SK-N-SH (cell line): ENCODE data around the gene MIAT. TPM values are rescaled to one million over a fixed set of nuclear protein-coding genes. Genes with fewer than 3 reads are reported as not detected.

Experiments used
- CTCF ChIA-PET: fragments of 300-600, 350-600 bp; formaldehyde crosslinking; extraction: SDS; loops from one replicate; lab custom pipeline; 2021; lab: Yijun Ruan, JAX
- POLR2A ChIA-PET: fragments of 350-600 bp; sonication (Branson Sonifier 250); formaldehyde crosslinking; extraction: SDS; loops from one replicate; lab custom pipeline; 2020; ENCODE audit warnings: antibody characterized with exemption, inconsistent platforms; lab: Yijun Ruan, JAX
- DNase-seq: peaks from one replicate; pipeline ENCODE4 v3.0.0; 2012
- H2AFZ ChIP-seq: fragments of 200-600 bp; sonication (generic); 2 replicates; pipeline ENCODE4 v1.8.1; 2016; ENCODE audit warnings: antibody characterized with exemption, mild to moderate bottlenecking, low read depth
- H3F3A ChIP-seq: fragments of 200-600 bp; sonication (generic); replicated peaks from 2 replicates; pipeline ENCODE3; 2016; ENCODE audit warnings: antibody characterized with exemption, mild to moderate bottlenecking; ENCODE audit not compliant: insufficient read depth
- H3K27ac ChIP-seq, 2 experiments: fragments of 200-500 bp in 1 of 2; fragments of 200-600 bp in 1 of 2; sonication (Bioruptor generic) in 1 of 2; sonication (generic), shearing (Covaris generic) in 1 of 2; 2 replicates each; pipeline versions ENCODE4 v1.5.1 to v1.6.1; 2014 to 2016; ENCODE audit warnings: low read depth in 2 of 2, inconsistent platforms in 1 of 2, low read length in 1 of 2, mild to moderate bottlenecking in 1 of 2, mixed read lengths in 1 of 2
- H3K27me3 ChIP-seq: fragments of 200-600 bp; sonication (generic), shearing (Covaris generic); 2 replicates; pipeline ENCODE4 v1.6.1; 2016; ENCODE audit warnings: mixed run types; ENCODE audit not compliant: insufficient read depth
- H3K36me3 ChIP-seq, 2 experiments: fragments of 200-500 bp in 1 of 2; fragments of 200-600 bp in 1 of 2; sonication (Bioruptor generic) in 1 of 2; sonication (generic) in 1 of 2; replicated peaks in 1 of 2; 2 replicates each; pipeline versions ENCODE3 to v1.5.1; 2014 to 2016; ENCODE audit warnings: low read length in 1 of 2, mild to moderate bottlenecking in 1 of 2; ENCODE audit not compliant: insufficient read depth in 2 of 2, control insufficient read depth in 1 of 2
- H3K4me1 ChIP-seq, 2 experiments: fragments of 200-500 bp in 1 of 2; fragments of 200-600 bp in 1 of 2; sonication (Bioruptor generic) in 1 of 2; sonication (generic), shearing (Covaris generic) in 1 of 2; 2 replicates each; pipeline versions ENCODE4 v1.5.1 to v1.6.1; 2014 to 2016; ENCODE audit warnings: low read depth in 1 of 2, low read length in 1 of 2, mixed run types in 1 of 2; ENCODE audit not compliant: insufficient read depth in 2 of 2, control insufficient read depth in 1 of 2
- H3K4me2 ChIP-seq: fragments of 200-600 bp; sonication (generic), shearing (Covaris generic); 2 replicates; pipeline ENCODE4 v1.6.1; 2017; ENCODE audit warnings: mixed run types
- H3K4me3 ChIP-seq, 2 experiments: fragments of 200-500 bp in 1 of 2; fragments of 200-600 bp in 1 of 2; sonication (Bioruptor generic) in 1 of 2; sonication (generic), shearing (Covaris generic) in 1 of 2; 2 replicates each; pipeline versions ENCODE4 v1.5.1 to v1.8.1; 2014 to 2016; ENCODE audit warnings: low read depth in 2 of 2, inconsistent platforms in 1 of 2, low read length in 1 of 2, mild to moderate bottlenecking in 1 of 2, mixed read lengths in 1 of 2, moderate library complexity in 1 of 2
- H3K79me2 ChIP-seq: fragments of 200-600 bp; sonication (generic); 2 replicates; pipeline ENCODE4 v1.8.1; 2017; ENCODE audit warnings: mild to moderate bottlenecking; ENCODE audit not compliant: insufficient read depth
- H3K9ac ChIP-seq: fragments of 200-600 bp; sonication (generic); 2 replicates; pipeline ENCODE4 v1.6.1; 2017; ENCODE audit warnings: mixed run types
- H3K9me2 ChIP-seq: fragments of 200-600 bp; sonication (generic); 2 replicates; pipeline ENCODE4 v1.6.1; 2017; ENCODE audit warnings: mixed run types
- H3K9me3 ChIP-seq: fragments of 200-600 bp; sonication (generic); 2 replicates; pipeline ENCODE4 v1.6.1; 2017; ENCODE audit warnings: mixed run types, mild to moderate bottlenecking, moderate library complexity
- H4K20me1 ChIP-seq: fragments of 200-600 bp; sonication (generic); 2 replicates; pipeline ENCODE4 v1.6.1; 2017; ENCODE audit warnings: mild to moderate bottlenecking, mixed run types; ENCODE audit not compliant: insufficient read depth
- CTCF ChIP-seq: fragments of 200-600 bp; sonication (generic); IDR thresholded peaks from 2 replicates; pipeline ENCODE4 v1.6.1; 2017; ENCODE audit warnings: antibody characterized with exemption, mild to moderate bottlenecking, moderate library complexity
- EP300 ChIP-seq, 2 experiments: IDR thresholded peaks; 2 replicates each; pipeline versions ENCODE4 v1.4.0 to v1.6.1; 2012; ENCODE audit warnings: borderline replicate concordance in 1 of 2, low read depth in 1 of 2, low read length in 1 of 2
- FOXM1 ChIP-seq: IDR thresholded peaks from 2 replicates; pipeline ENCODE4 v1.4.0; 2012; ENCODE audit warnings: low read depth, mild to moderate bottlenecking
- JUND ChIP-seq: IDR thresholded peaks from 2 replicates; pipeline ENCODE4 v1.4.0; 2012
- MAX ChIP-seq: IDR thresholded peaks from 2 replicates; pipeline ENCODE4 v1.4.0; 2012; ENCODE audit warnings: low read depth
- NFIC ChIP-seq: IDR thresholded peaks from 2 replicates; pipeline ENCODE4 v1.4.0; 2012; ENCODE audit warnings: borderline replicate concordance
- PBX3 ChIP-seq: IDR thresholded peaks from 2 replicates; pipeline ENCODE4; 2012
- POLR2AphosphoS5 ChIP-seq: IDR thresholded peaks from 2 replicates; pipeline ENCODE4 v1.6.1; 2012; ENCODE audit warnings: low read depth, low read length
- RAD21 ChIP-seq: IDR thresholded peaks from 2 replicates; pipeline ENCODE4 v1.6.1; 2012; ENCODE audit warnings: mild to moderate bottlenecking, low read length
- RCOR1 ChIP-seq: fragments of 150-350 bp; IDR thresholded peaks from 2 replicates; pipeline ENCODE4 v1.6.1; 2017; ENCODE audit warnings: antibody characterized with exemption, low read length
- REST ChIP-seq: IDR thresholded peaks from 2 replicates; pipeline ENCODE4 v1.6.1; 2012; ENCODE audit warnings: mild to moderate bottlenecking, low read depth, low read length, moderate library complexity
- RFX5 ChIP-seq: IDR thresholded peaks from 2 replicates; pipeline ENCODE4 v1.6.1; 2012; ENCODE audit warnings: mild to moderate bottlenecking, improper control_type of control experiment, low read length
- SIN3A ChIP-seq: IDR thresholded peaks from 2 replicates; pipeline ENCODE4 v1.6.1; 2012; ENCODE audit warnings: low read depth, mild to moderate bottlenecking, low read length, moderate library complexity, borderline replicate concordance
- SMC3 ChIP-seq: IDR thresholded peaks from 2 replicates; pipeline ENCODE4 v1.6.1; 2012; ENCODE audit warnings: low read depth, low read length, improper control_type of control experiment
- USF1 ChIP-seq: IDR thresholded peaks from 2 replicates; pipeline ENCODE4 v1.4.0; 2012; ENCODE audit warnings: low read depth, borderline replicate concordance
- YY1 ChIP-seq: IDR thresholded peaks from 2 replicates; pipeline ENCODE4 v1.4.0; 2012; ENCODE audit warnings: low read depth, mild to moderate bottlenecking
- WGBS: methylation state at CpG from one replicate; pipeline ENCODE4 v1.1.6; 2017; ENCODE audit warnings: low lambda C conversion rate; 5-methylcytosine and 5-hydroxymethylcytosine counted together
- polyA plus RNA-seq, 3 experiments: library from polyadenylated mRNA; depleted of rRNA; stranded (reverse); fragments of >200 nt; gene quantifications; 2 replicates each; pipeline ENCODE4 v1.2.3, GENCODE V29; 2012

Gene MIAT
- polyA plus RNA-seq, 1 of the 3 experiments (the other 2 are of a cell fraction) = 5.4 TPM

- WGBS = 62% methylated on average over 7 of the region's 12 CpGs
- Histone ChIP-seq H3K79me2 (no peaks in the 10 kb centered on the region), H3F3A (no peaks in the 10 kb centered on the region), H3K36me3 (no peaks in the 10 kb centered on the region), H3K27ac (no peak overlapping the region), H3K4me2 (no peak overlapping the region), H3K4me3 (no peak overlapping the region), H4K20me1 (no peaks in the 10 kb centered on the region), H3K9me2 (no peaks in the 10 kb centered on the region), H3K27me3 (no peaks in the 10 kb centered on the region; the same call in 1 of the 2 replicates), H3K9me3 (no peaks in the 10 kb centered on the region), H3K4me1 (no peaks in the 10 kb centered on the region), H2AFZ (no peak overlapping the region), H3K9ac (no peak overlapping the region)
- POLR2A ChIA-PET = no interaction called here
- no peak for DNase-seq
- TF ChIP-seq RFX5 = no peak
- no peak for TF ChIP-seq PBX3
- TF ChIP-seq YY1 = no peak
- TF ChIP-seq JUND = no peak
- no peak for TF ChIP-seq FOXM1
- TF ChIP-seq REST = no peak
- TF ChIP-seq USF1 = no peak
- no peak for TF ChIP-seq NFIC
- no peak for TF ChIP-seq RAD21
- CTCF ChIA-PET = interaction anchor here (1.1 kb wide), 1 partner anchor 258 kb away, joined by 3 read pairs; no protein-coding TSS in a partner anchor
These were observed 32.6 kb upstream of the MIAT start for GRCh38 chr22:26624803-26625202.

GRCh38 chr22:26629988-26630761 lies 27.2 kb upstream of the MIAT start:
- H3K36me3 ChIP-seq = no peaks in the 10 kb centered on the region
- peaks cover 0 to 2% of the 10 kb centered on the region in 2 experiments; a peak in 1 of 4 replicates for H3K4me1 ChIP-seq
- H3K27me3 ChIP-seq = no peaks in the 10 kb centered on the region
- H2AFZ ChIP-seq = no peak overlapping the region
- no peak overlapping the region for H3K4me3 ChIP-seq
- no peaks in the 10 kb centered on the region for H4K20me1 ChIP-seq
- no peaks in the 10 kb centered on the region for H3K9me3 ChIP-seq
- 84% methylated on average over 18 of the region's 18 CpGs for WGBS
- no peaks in the 10 kb centered on the region for H3F3A ChIP-seq
- no peak overlapping the region for H3K4me2 ChIP-seq
- CTCF ChIA-PET = interaction anchor here (2.0 kb wide), 1 partner anchor 9 kb away, joined by 4 read pairs; no protein-coding TSS in a partner anchor
- no peak for DNase-seq
- POLR2A ChIA-PET = interaction anchor here (0.6 kb wide), 1 partner anchor 126 kb away, joined by 4 read pairs; no protein-coding TSS in a partner anchor
- H3K79me2 ChIP-seq = no peaks in the 10 kb centered on the region
- no peak overlapping the region for H3K9ac ChIP-seq
- H3K27ac ChIP-seq = no peak overlapping the region
- no peaks in the 10 kb centered on the region for H3K9me2 ChIP-seq
- TF ChIP-seq USF1 = no peak
- TF ChIP-seq YY1 = no peak
- TF ChIP-seq RAD21 = no peak
- no peak for TF ChIP-seq RFX5
- TF ChIP-seq RCOR1 = no peak
- no peak for TF ChIP-seq POLR2AphosphoS5
- TF ChIP-seq MAX = no peak
- no peak for TF ChIP-seq SMC3
- TF ChIP-seq JUND = no peak
- no peak for TF ChIP-seq CTCF
- TF ChIP-seq EP300 (IDR thresholded peaks at IDR 0.05; ENCODE audit: borderline replicate concordance in 1 of 2, low read depth in 1 of 2, low read length in 1 of 2) = no peak
- TF ChIP-seq SIN3A = no peak
- TF ChIP-seq NFIC = no peak
